Ishikawa (cell line): ENCODE measurements around the gene GRID2.

Experiments
- CEBPB ChIP-seq: IDR thresholded peaks from 2 replicates; pipeline ENCODE4 v1.6.1; 2012
- CREB1 ChIP-seq: IDR thresholded peaks from 2 replicates; pipeline ENCODE4 v1.6.1; 2012; ENCODE audit warnings: low read depth
- EGR1 ChIP-seq: IDR thresholded peaks from 2 replicates; pipeline ENCODE4 v1.6.1; 2012
- EP300 ChIP-seq: IDR thresholded peaks from 2 replicates; pipeline ENCODE4 v1.6.1; 2012; ENCODE audit warnings: borderline replicate concordance
- FOXM1 ChIP-seq: IDR thresholded peaks from 2 replicates; pipeline ENCODE4 v1.6.1; 2012; ENCODE audit warnings: low read depth, borderline replicate concordance
- NFIC ChIP-seq: IDR thresholded peaks from 2 replicates; pipeline ENCODE4 v1.6.1; 2012
- RAD21 ChIP-seq: IDR thresholded peaks from 2 replicates; pipeline ENCODE4 v1.6.1; 2012; ENCODE audit warnings: low read depth
- TAF1 ChIP-seq: IDR thresholded peaks from 2 replicates; pipeline ENCODE4 v1.6.1; 2012; ENCODE audit warnings: low read depth, mild to moderate bottlenecking
- TCF12 ChIP-seq: IDR thresholded peaks from 2 replicates; pipeline ENCODE4 v1.6.1; 2012; ENCODE audit warnings: low read depth
- TEAD4 ChIP-seq: IDR thresholded peaks from 2 replicates; pipeline ENCODE4 v1.6.1; 2012
- YY1 ChIP-seq: IDR thresholded peaks from 2 replicates; pipeline ENCODE4 v1.6.1; 2012; ENCODE audit warnings: low read depth
- ZBTB7A ChIP-seq: IDR thresholded peaks from 2 replicates; pipeline ENCODE4 v1.6.1; 2012; ENCODE audit warnings: low read depth
- TF ChIP-seq, protein P1 (sequence below): IDR thresholded peaks from 2 replicates; pipeline ENCODE4 v1.6.1; 2012; ENCODE audit warnings: low read depth, mild to moderate bottlenecking
- TF ChIP-seq, protein P2 (sequence below): IDR thresholded peaks from 2 replicates; pipeline ENCODE4 v1.6.1; 2012
- TF ChIP-seq, protein P3 (sequence below): IDR thresholded peaks from 2 replicates; pipeline ENCODE4 v1.6.1; 2012

Gene GRID2

DNA sequence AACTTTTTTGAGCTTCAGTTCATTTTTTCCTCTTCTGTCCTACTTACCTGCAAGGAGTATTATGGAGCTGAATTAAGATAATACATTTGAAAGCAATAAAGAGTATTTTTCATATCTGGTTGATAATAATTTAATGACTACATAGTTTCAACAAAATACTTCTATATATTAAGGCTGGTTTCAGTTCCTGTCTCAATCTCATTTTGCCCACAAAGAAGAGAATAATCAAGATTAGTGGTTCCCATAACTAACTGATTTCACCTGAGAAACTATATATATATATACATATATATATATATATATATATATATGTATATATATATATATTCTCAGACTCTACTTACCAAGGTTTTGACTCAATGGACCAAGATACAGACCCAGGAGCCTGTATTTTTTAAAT is 1437.1 kb downstream of the GRID2 start:
- TF ChIP-seq NFIC: no peak
- TF ChIP-seq YY1: no peak
- TF ChIP-seq FOXM1: no peak
- no peak for TF ChIP-seq TEAD4
- no peak for TF ChIP-seq TAF1
- no peak for TF ChIP-seq ZBTB7A
- no peak for TF ChIP-seq RAD21
- TF ChIP-seq, protein P1, sequence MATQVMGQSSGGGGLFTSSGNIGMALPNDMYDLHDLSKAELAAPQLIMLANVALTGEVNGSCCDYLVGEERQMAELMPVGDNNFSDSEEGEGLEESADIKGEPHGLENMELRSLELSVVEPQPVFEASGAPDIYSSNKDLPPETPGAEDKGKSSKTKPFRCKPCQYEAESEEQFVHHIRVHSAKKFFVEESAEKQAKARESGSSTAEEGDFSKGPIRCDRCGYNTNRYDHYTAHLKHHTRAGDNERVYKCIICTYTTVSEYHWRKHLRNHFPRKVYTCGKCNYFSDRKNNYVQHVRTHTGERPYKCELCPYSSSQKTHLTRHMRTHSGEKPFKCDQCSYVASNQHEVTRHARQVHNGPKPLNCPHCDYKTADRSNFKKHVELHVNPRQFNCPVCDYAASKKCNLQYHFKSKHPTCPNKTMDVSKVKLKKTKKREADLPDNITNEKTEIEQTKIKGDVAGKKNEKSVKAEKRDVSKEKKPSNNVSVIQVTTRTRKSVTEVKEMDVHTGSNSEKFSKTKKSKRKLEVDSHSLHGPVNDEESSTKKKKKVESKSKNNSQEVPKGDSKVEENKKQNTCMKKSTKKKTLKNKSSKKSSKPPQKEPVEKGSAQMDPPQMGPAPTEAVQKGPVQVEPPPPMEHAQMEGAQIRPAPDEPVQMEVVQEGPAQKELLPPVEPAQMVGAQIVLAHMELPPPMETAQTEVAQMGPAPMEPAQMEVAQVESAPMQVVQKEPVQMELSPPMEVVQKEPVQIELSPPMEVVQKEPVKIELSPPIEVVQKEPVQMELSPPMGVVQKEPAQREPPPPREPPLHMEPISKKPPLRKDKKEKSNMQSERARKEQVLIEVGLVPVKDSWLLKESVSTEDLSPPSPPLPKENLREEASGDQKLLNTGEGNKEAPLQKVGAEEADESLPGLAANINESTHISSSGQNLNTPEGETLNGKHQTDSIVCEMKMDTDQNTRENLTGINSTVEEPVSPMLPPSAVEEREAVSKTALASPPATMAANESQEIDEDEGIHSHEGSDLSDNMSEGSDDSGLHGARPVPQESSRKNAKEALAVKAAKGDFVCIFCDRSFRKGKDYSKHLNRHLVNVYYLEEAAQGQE: no peak
- no peak for TF ChIP-seq EGR1
- TF ChIP-seq, protein P2, sequence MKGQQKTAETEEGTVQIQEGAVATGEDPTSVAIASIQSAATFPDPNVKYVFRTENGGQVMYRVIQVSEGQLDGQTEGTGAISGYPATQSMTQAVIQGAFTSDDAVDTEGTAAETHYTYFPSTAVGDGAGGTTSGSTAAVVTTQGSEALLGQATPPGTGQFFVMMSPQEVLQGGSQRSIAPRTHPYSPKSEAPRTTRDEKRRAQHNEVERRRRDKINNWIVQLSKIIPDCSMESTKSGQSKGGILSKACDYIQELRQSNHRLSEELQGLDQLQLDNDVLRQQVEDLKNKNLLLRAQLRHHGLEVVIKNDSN: no peak
- TF ChIP-seq CEBPB: no peak
- no peak for TF ChIP-seq EP300
- TF ChIP-seq TCF12: no peak
- no peak for TF ChIP-seq CREB1
- TF ChIP-seq, protein P3, sequence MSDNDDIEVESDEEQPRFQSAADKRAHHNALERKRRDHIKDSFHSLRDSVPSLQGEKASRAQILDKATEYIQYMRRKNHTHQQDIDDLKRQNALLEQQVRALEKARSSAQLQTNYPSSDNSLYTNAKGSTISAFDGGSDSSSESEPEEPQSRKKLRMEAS: no peak

DNA sequence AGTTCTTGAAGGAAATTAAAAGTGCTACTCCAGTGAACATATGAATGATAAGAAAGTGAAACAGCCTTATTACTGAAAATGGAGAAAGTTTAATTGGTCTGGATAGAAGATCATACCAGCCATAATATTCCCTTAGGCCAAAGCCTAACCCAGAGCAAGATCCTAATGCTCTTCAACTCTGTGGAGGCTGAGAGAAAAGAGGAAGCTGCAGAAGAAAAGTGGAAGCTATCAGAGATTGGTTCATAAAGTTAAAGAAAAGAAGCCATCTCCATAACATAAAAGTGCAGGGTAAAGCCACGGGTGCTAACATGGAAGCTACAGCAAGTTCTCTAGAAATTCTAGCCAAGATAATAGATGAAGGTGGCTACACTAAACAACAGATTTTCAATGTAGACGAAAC is 1439.3 kb downstream of the GRID2 start:
- TF ChIP-seq TEAD4 (no peak), RAD21 (no peak), TAF1 (no peak), ZBTB7A (no peak), YY1 (no peak), CREB1 (no peak), EP300 (no peak)
- TF ChIP-seq, protein P2: no peak
- TF ChIP-seq, protein P1: no peak

DNA sequence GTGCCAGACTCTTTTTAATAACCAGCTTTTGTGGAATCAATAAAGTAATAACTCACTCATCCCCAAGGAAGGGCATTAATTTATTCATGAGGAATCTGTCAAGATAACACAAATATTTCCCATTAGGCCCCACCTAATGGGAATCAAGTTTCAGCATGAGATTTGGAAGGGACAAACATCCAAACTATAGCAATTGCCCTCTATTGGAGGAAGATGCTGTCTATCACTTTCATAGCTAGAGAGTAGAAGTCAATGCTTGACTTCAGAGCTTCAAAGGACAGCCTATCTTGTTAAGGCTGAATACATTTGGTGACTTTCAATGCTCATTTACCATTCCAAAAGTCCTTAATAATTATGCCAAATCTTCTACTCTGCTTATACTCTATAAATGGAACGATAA is 1439.9 kb downstream of the GRID2 start:
- TF ChIP-seq TCF12 (no peak), NFIC (no peak), YY1 (no peak), RAD21 (no peak), TEAD4 (no peak), EP300 (no peak), CEBPB (no peak), CREB1 (no peak), EGR1 (no peak), FOXM1 (no peak), ZBTB7A (no peak), TAF1 (no peak)
- TF ChIP-seq, protein P1: no peak
- TF ChIP-seq, protein P3: no peak
- TF ChIP-seq, protein P2: no peak

DNA sequence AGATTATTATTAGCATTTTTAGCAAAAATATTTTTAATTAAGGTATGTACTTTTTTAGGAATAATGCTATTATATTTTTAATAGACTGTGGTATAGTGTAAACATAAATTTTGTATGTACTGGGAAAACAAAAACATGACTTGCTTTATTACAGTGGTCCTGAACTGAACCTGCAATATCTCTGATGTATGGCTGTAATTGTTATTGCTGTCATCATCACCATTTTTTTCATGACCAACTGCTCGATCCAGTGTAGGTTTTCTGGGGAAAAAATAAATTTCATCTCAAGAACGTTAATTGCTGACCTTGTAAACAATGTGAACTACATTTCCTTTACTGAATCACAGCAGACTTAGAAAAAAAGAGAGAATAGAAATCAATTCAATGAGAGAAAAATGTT is 1441.2 kb downstream of the GRID2 start:
- TF ChIP-seq EP300 (no peak), YY1 (no peak), TAF1 (no peak), EGR1 (no peak), RAD21 (no peak), NFIC (no peak), TEAD4 (no peak), CREB1 (no peak), CEBPB (no peak), ZBTB7A (no peak), FOXM1 (no peak), TCF12 (no peak)
- TF ChIP-seq, protein P3: no peak
- TF ChIP-seq, protein P1: no peak
- TF ChIP-seq, protein P2: no peak
